B cell (primary cell): Measurements from ENCODE around the gene C7orf25. TPM values are rescaled to one million over a fixed set of nuclear protein-coding genes. Genes with fewer than 3 reads are reported as not detected.

Experiments
- ATAC-seq: fragments of 200-7000 bp; cut with Tn5 transposase; one replicate; pipeline ENCODE4 v1.10.0; 2021; ENCODE audit warnings: low read depth, mild to moderate bottlenecking, moderate number of reproducible peaks, moderate library complexity
- CTCF ChIA-PET: fragments of 350-600 bp; sonication (Branson Sonifier 250); formaldehyde crosslinking; loops from one replicate; lab custom pipeline; 2021; ENCODE audit warnings: antibody characterized with exemption, inconsistent platforms; lab: Charles Lee
- POLR2A ChIA-PET: fragments of 350-600 bp; sonication (Branson Sonifier 250); formaldehyde crosslinking; loops from one replicate; lab custom pipeline; 2021; ENCODE audit warnings: antibody characterized with exemption; lab: Charles Lee
- DNase-seq: peaks from one replicate; pipeline ENCODE4 v3.0.0; 2013
- H2AFZ ChIP-seq: 2 replicates; pipeline ENCODE4 v1.6.1; 2012; ENCODE audit warnings: mild to moderate bottlenecking, low read depth, low read length; ENCODE audit not compliant: insufficient read depth, poor library complexity, severe bottlenecking
- H3K27ac ChIP-seq, 2 donors: 1 replicate in 1 of 2; 2 replicates in 1 of 2; pipeline ENCODE4 v1.5.1; 2012 to 2013; ENCODE audit warnings: low read length in 2 of 2, mild to moderate bottlenecking in 2 of 2, moderate library complexity in 1 of 2
- H3K27me3 ChIP-seq, 4 experiments: fragments of 200-600 bp in 1 of 4; sonication (generic) in 1 of 4; replicated peaks in 1 of 4; 1 replicate in 2 of 4; 2 replicates in 2 of 4; pipeline versions ENCODE4 v1.6.1 to v1.7.0; 2013 to 2016; ENCODE audit warnings: low read length in 3 of 4, mild to moderate bottlenecking in 2 of 4, mixed read lengths in 1 of 4, moderate library complexity in 1 of 4; ENCODE audit not compliant: insufficient read depth in 4 of 4, control insufficient read depth in 3 of 4; ENCODE audit errors: control extremely low read depth in 1 of 4
- H3K36me3 ChIP-seq, 2 experiments: replicated peaks in 1 of 2; 1 replicate in 1 of 2; 2 replicates in 1 of 2; pipeline versions ENCODE4 v1.6.1 to v1.7.1; 2013; ENCODE audit warnings: low read length in 1 of 2; ENCODE audit not compliant: insufficient read depth in 2 of 2, control insufficient read depth in 1 of 2; ENCODE audit errors: control extremely low read depth in 1 of 2, extremely low read depth in 1 of 2
- H3K4me1 ChIP-seq, 2 donors: fragments of 200-600 bp in 1 of 2; sonication (generic) in 1 of 2; 1 replicate in 1 of 2; 2 replicates in 1 of 2; pipeline versions ENCODE4 v1.5.1 to v1.6.1; 2013 to 2017; ENCODE audit warnings: low read length in 2 of 2; ENCODE audit not compliant: control insufficient read depth in 2 of 2, insufficient read depth in 2 of 2
- H3K4me2 ChIP-seq: replicated peaks from 2 replicates; pipeline ENCODE3; 2012; ENCODE audit warnings: mild to moderate bottlenecking, low read depth, low read length; ENCODE audit not compliant: poor library complexity, severe bottlenecking
- H3K4me3 ChIP-seq, 5 experiments: fragments of 200-600 bp in 1 of 5; sonication (generic) in 1 of 5; 1 replicate in 3 of 5; 2 replicates in 2 of 5; pipeline versions ENCODE4 v1.5.1 to v1.7.0; 2011 to 2016; ENCODE audit warnings: low read length in 4 of 5, mild to moderate bottlenecking in 4 of 5, low read depth in 2 of 5, control low read depth in 1 of 5, moderate library complexity in 1 of 5; ENCODE audit not compliant: insufficient read depth in 1 of 5; ENCODE audit errors: control extremely low read depth in 1 of 5, extremely low read depth in 1 of 5
- H3K79me2 ChIP-seq: fragments of 200-600 bp; sonication (generic); one replicate; pipeline ENCODE4 v1.6.0; 2016; ENCODE audit warnings: low read length; ENCODE audit not compliant: control insufficient read depth, insufficient read depth
- H3K9ac ChIP-seq: fragments of 200-600 bp; sonication (generic); 2 replicates; pipeline ENCODE4 v1.6.1; 2017; ENCODE audit warnings: mild to moderate bottlenecking, low read length, moderate library complexity
- H3K9me3 ChIP-seq, 3 donors: one replicate each; pipeline versions ENCODE4 v1.6.1 to v1.7.1; 2013; ENCODE audit warnings: low read length in 2 of 3; ENCODE audit not compliant: control insufficient read depth in 2 of 3, insufficient read depth in 1 of 3; ENCODE audit errors: control extremely low read depth in 1 of 3
- H4K20me1 ChIP-seq: 2 replicates; pipeline ENCODE4 v1.6.0; 2012; ENCODE audit warnings: mild to moderate bottlenecking, low read length; ENCODE audit not compliant: insufficient read depth, control insufficient read depth, poor library complexity, severe bottlenecking
- H3K27ac Mint-ChIP-seq: one replicate; pipeline ENCODE4 v1.8.0; 2021; ENCODE audit warnings: mixed read lengths
- H3K27me3 Mint-ChIP-seq: one replicate; pipeline ENCODE4 v1.8.0; 2021; ENCODE audit warnings: mixed read lengths
- H3K4me1 Mint-ChIP-seq: one replicate; pipeline ENCODE4 v1.8.0; 2021; ENCODE audit warnings: mixed read lengths
- H3K4me3 Mint-ChIP-seq: one replicate; pipeline ENCODE4 v1.8.0; 2021; ENCODE audit warnings: mixed read lengths
- H3K9me3 Mint-ChIP-seq: one replicate; pipeline ENCODE4 v1.8.0; 2022; ENCODE audit warnings: mixed read lengths; ENCODE audit not compliant: insufficient read depth
- EZH2 ChIP-seq: IDR thresholded peaks from 2 replicates; pipeline ENCODE4 v1.6.1; 2012; ENCODE audit warnings: borderline replicate concordance, low read depth, mild to moderate bottlenecking, moderate library complexity, low read length; ENCODE audit not compliant: insufficient read depth, poor library complexity, severe bottlenecking
- WGBS: methylation state at CpG from one replicate; pipeline ENCODE4 v1.1.5; 2013; ENCODE audit warnings: missing lambda C conversion rate; ENCODE audit not compliant: insufficient coverage; 5-methylcytosine and 5-hydroxymethylcytosine counted together
- intact Hi-C: fragments of 100-400 bp; cut with micrococcal nuclease; formaldehyde crosslinking; loops from one replicate; pipeline ENCODE4 v1.10.0; 2022
- polyA plus RNA-seq: library from polyadenylated mRNA; depleted of rRNA; stranded (reverse); fragments of >200 nt; gene quantifications from 2 replicates; pipeline ENCODE4 v1.2.3, GENCODE V29; 2012
- total RNA-seq, 2 donors: library from RNA; stranded (reverse); fragments of 120-200 nt in 1 of 2; gene quantifications; 1 replicate in 1 of 2; 2 replicates in 1 of 2; pipeline versions ENCODE4 v1.2.3 to v1.2.4, GENCODE V29; 2013 to 2022
- TF ChIP-seq, protein P1 (sequence below): fragments of 200-600 bp; IDR thresholded peaks from one replicate; pipeline ENCODE4 v1.8.0; 2022; ENCODE audit warnings: antibody characterized with exemption, mild to moderate bottlenecking

C7orf25 gene
- total and polyA plus RNA-seq, 2 donors (not counting 1 experiment from before 2014, with no cell fraction given) = 2.1 to 11.8 TPM

DNA sequence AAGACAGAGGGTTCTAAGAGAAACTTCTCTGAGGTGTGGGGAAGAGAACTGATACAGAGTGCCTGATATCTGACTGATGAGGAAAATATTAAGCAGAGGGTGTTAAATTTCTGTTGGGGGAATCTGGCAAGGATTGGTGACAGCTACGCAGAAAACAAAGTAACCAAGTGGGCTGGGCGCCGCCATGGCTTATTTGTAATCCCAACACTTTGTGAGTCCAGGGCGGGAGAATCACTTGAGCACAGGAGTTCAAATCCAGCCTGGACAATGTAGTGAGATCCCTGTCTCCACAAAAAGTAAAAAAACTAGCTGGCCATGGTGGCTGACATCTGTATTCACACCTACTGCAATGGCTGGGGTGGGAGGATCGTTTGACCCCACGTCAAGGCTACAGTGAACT is 2.1 kb upstream of the C7orf25 start:
- H3K4me1 Mint-ChIP-seq = peaks cover 40% of the 10 kb centered on the region
- ATAC-seq (no peak), DNase-seq (no peak)
- H3K9me3 Mint-ChIP-seq = no peaks in the 10 kb centered on the region
- Histone ChIP-seq H3K36me3 (peaks cover 0 to 19% of the 10 kb centered on the region in 2 experiments), H4K20me1 (no peaks in the 10 kb centered on the region), H3K27me3 (no peaks in the 10 kb centered on the region), H3K79me2 (peaks cover 9% of the 10 kb centered on the region), H3K9ac (no peak overlapping the region), H3K4me3 (no peak overlapping the region), H3K4me1 (peaks cover 18 to 19% of the 10 kb centered on the region in 2 donors), H2AFZ (no peak overlapping the region), H3K9me3 (no peaks in the 10 kb centered on the region), H3K4me2 (no peak overlapping the region), H3K27ac (no peak overlapping the region)
- ChIA-PET CTCF (no interaction called here), POLR2A (no interaction called here)
- H3K27ac Mint-ChIP-seq = no peak overlapping the region
- no peak overlapping the region for H3K4me3 Mint-ChIP-seq
- WGBS = 75% methylated on average over 4 of the region's 6 CpGs
- H3K27me3 Mint-ChIP-seq = no peaks in the 10 kb centered on the region
- TF ChIP-seq EZH2 = no peak
- intact Hi-C loops = no loop called here

DNA sequence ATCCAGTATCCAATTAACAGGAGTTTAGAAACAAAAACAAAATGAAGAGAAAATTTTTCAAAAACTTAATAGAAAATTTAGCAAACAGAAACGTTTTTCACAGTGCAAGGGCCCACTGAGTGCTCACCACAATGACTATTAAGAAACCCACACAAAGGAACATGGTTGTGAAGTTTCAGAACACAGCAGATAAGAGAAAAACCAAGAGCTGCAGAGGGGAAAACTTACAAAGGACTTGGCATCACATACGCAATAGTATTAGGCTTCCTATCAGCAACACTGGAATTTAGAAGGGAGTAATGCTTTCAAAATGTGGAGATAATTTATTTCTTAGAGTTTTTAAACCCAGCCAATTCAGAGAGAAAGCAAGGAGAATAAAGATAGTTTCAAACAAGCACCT is 1.7 kb upstream of the C7orf25 start:
- no peak overlapping the region for H2AFZ ChIP-seq
- ChIA-PET CTCF (no interaction called here), POLR2A (no interaction called here)
- no peak for DNase-seq
- WGBS = no CpG with 5 or more reads among the region's 2 CpGs
- no peak overlapping the region for H3K9ac ChIP-seq
- ATAC-seq = no peak
- no peaks in the 10 kb centered on the region for H3K27me3 Mint-ChIP-seq
- H3K27ac Mint-ChIP-seq = no peak overlapping the region
- TF ChIP-seq, protein P1, sequence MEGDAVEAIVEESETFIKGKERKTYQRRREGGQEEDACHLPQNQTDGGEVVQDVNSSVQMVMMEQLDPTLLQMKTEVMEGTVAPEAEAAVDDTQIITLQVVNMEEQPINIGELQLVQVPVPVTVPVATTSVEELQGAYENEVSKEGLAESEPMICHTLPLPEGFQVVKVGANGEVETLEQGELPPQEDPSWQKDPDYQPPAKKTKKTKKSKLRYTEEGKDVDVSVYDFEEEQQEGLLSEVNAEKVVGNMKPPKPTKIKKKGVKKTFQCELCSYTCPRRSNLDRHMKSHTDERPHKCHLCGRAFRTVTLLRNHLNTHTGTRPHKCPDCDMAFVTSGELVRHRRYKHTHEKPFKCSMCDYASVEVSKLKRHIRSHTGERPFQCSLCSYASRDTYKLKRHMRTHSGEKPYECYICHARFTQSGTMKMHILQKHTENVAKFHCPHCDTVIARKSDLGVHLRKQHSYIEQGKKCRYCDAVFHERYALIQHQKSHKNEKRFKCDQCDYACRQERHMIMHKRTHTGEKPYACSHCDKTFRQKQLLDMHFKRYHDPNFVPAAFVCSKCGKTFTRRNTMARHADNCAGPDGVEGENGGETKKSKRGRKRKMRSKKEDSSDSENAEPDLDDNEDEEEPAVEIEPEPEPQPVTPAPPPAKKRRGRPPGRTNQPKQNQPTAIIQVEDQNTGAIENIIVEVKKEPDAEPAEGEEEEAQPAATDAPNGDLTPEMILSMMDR = no peak
- TF ChIP-seq EZH2 = no peak
- H3K79me2 ChIP-seq = peaks cover 9% of the 10 kb centered on the region
- H3K4me1 Mint-ChIP-seq = peaks cover 42% of the 10 kb centered on the region
- no peak overlapping the region for H3K4me2 ChIP-seq
- H3K27me3 ChIP-seq = no peaks in the 10 kb centered on the region
- H3K4me3 Mint-ChIP-seq = no peak overlapping the region
- H3K36me3 ChIP-seq = peaks cover 0 to 18% of the 10 kb centered on the region in 2 experiments
- H3K9me3 Mint-ChIP-seq = no peaks in the 10 kb centered on the region
- intact Hi-C loops = loop anchor here (2.0 kb wide), 1 partner anchor 1577 kb away; the partner anchor contains the start of gene NUDCD3
- H3K27ac ChIP-seq = no peak overlapping the region
- peaks cover 18 to 19% of the 10 kb centered on the region in 2 donors for H3K4me1 ChIP-seq
- H3K4me3 ChIP-seq = no peak overlapping the region
- H3K9me3 ChIP-seq = no peaks in the 10 kb centered on the region
- no peaks in the 10 kb centered on the region for H4K20me1 ChIP-seq
